Measurements from ENCODE around the gene CHST2.
"Not testable (repeated sequence)": the region's sequence is repeated elsewhere in the genome, so short reads cannot be mapped to it uniquely, and the experiment has no call there.

Gene CHST2, protein sequence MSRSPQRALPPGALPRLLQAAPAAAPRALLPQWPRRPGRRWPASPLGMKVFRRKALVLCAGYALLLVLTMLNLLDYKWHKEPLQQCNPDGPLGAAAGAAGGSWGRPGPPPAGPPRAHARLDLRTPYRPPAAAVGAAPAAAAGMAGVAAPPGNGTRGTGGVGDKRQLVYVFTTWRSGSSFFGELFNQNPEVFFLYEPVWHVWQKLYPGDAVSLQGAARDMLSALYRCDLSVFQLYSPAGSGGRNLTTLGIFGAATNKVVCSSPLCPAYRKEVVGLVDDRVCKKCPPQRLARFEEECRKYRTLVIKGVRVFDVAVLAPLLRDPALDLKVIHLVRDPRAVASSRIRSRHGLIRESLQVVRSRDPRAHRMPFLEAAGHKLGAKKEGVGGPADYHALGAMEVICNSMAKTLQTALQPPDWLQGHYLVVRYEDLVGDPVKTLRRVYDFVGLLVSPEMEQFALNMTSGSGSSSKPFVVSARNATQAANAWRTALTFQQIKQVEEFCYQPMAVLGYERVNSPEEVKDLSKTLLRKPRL

GRCh38 chr3:143119009-143119914, at the start of gene CHST2:
TSS of gene CHST2 (plus strand) at chr3:143119771. CDS start at chr3:143120817, 1,046 bp downstream.
- in situ Hi-C loops (cut with MboI; ENCODE audit: low pct_unique_long_range_greater_than_20kb, low sequenced_read_pairs), result no loop called here
- DNase-seq, result peak; percentile 63

- no peak for DNase-seq
- in situ Hi-C loops (cut with MboI; ENCODE audit: low pct_unique_long_range_greater_than_20kb, low sequenced_read_pairs), result no loop called here
These were observed 48.5 kb upstream of the CHST2 start for GRCh38 chr3:143070977-143071551.

DNA sequence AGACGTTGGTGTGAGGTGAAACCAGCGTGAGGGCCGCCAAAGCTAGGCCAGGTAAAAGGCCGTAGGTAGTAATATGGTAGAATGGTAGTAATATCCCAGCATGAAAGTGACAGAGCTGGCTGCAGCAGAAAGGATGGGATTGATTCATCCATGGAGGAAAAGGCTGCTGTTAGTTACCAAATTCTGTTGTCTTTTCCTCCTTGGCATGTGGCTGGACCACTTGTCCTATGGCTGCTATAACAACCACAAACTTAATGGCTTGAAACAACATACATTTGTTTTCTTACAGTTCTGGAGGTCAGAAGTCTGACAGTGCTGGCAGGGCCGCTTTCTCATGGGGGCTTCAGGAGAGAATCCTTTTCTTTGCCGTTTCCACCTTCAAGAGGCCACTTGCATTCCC, 47.8 kb upstream of the CHST2 start:
- in situ Hi-C loops (cut with MboI; ENCODE audit: low pct_unique_long_range_greater_than_20kb, low sequenced_read_pairs), result no loop called here
- DNase-seq, result no peak

DNA sequence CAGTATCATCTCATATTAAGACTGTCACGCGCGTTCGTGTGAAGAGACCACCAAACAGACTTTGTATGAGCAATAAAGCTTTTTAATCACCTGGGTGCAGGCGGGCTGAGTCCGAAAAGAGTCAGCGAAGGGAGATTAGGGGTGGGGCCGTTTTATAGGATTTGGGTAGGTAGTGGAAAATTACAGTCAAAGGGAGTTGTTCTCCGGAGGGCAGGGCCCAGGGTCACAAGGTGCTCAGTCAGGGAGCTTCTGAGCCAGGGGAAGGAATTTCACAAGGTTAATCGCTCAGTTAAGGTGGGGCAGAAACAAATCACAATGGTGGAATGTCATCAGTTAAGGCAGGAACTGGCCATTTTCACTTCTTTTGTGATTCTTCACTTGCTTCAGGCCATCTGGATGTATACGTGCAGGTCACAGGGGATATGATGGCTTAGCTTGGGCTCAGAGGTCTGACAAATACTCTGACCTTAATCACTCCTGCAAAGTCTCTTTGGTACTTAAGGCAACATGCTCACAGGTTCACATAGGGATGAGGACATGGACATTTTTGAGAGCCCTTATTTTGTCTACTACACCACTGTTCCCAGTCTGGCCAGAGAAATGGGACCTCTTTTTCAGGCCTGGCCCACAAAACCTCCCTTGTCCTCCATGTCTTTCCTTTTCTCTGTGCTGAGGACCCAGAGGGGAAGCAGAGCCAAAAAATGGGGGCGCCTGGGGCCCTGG, 47.1 kb upstream of the CHST2 start:
- in situ Hi-C loops (cut with MboI; ENCODE audit: low pct_unique_long_range_greater_than_20kb, low sequenced_read_pairs); DNase-seq: not testable (repeated sequence)

GRCh38 chr3:143073541-143073940, 46.0 kb upstream of the CHST2 start:
- in situ Hi-C loops (cut with MboI; ENCODE audit: low pct_unique_long_range_greater_than_20kb, low sequenced_read_pairs); DNase-seq: not testable (repeated sequence)

DNA sequence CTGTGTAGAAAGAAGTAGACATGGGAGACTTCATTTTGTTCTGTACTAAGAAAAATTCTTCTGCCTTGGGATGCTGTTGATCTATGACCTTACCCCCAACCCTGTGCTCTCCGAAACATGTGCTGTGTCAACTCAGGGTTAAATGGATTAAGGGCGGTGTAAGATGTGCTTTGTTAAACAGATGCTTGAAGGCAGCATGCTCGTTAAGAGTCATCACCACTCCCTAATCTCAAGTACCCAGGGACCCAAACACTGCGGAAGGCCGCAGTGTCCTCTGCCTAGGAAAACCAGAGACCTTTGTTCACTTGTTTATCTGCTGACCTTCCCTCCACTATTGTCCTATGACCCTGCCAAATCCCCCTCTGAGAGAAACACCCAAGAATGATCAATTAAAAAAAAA, 45.6 kb upstream of the CHST2 start:
- in situ Hi-C loops (cut with MboI; ENCODE audit: low pct_unique_long_range_greater_than_20kb, low sequenced_read_pairs); DNase-seq: not testable (repeated sequence)

GRCh38 chr3:143078883-143079282, 40.7 kb upstream of the CHST2 start:
- in situ Hi-C loops (cut with MboI; ENCODE audit: low pct_unique_long_range_greater_than_20kb, low sequenced_read_pairs), result no loop called here
- no peak for DNase-seq

GRCh38 chr3:143080196-143080595, 39.4 kb upstream of the CHST2 start:
- DNase-seq, result no peak
- in situ Hi-C loops (cut with MboI; ENCODE audit: low pct_unique_long_range_greater_than_20kb, low sequenced_read_pairs), result no loop called here

- DNase-seq, result no peak
- in situ Hi-C loops (cut with MboI; ENCODE audit: low pct_unique_long_range_greater_than_20kb, low sequenced_read_pairs), result no loop called here
These were observed 38.2 kb upstream of the CHST2 start for GRCh38 chr3:143081365-143081764.

DNA sequence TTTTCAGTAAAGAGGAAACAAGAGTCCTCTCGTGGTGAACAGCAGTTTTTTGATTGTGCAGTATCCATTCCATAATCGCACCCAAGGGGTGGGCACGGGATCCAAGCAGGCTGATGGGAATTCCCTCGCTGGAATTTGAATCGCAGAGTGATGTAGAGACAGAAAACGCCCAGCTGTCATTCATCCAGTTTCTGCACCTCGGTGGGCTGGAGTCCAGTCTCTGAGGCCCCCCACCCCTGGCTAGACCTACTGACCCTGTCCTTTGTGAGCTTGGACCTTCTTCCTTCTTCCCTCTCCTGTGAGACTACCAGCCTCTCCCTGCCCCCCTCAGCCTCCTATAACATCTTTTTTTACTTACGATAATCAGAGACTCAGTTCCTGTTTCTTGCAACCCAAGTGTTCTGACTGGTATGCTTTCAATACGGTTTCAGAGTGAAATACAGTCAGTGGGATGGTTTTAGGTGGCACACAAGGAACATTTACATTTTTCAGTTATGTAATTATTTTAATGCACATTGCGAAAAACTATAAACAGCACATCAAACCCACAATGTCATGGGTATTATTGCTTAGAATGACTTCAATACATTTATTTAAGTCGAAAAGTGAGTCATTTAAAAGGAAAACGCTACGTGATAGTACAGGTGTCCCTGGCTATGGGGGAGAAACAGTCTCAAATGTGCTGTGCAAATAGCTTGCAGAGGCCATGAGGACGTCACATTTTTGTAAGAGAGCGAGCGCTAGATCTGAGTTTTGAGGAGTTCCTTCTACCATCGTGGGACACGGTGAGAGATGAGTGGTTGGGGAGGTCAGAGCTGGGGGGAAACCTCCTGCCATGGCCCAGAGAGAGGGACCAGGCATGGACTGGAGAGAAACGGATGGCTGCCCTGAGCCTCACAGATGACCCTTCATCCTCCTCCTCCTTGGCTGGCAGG, 37.5 kb upstream of the CHST2 start:
- in situ Hi-C loops (cut with MboI; ENCODE audit: low pct_unique_long_range_greater_than_20kb, low sequenced_read_pairs), result no loop called here
- peak; percentile 34 for DNase-seq

- in situ Hi-C loops (cut with MboI; ENCODE audit: low pct_unique_long_range_greater_than_20kb, low sequenced_read_pairs), result no loop called here
- no peak for DNase-seq
These were observed 35.8 kb upstream of the CHST2 start for GRCh38 chr3:143083781-143084180.

DNA sequence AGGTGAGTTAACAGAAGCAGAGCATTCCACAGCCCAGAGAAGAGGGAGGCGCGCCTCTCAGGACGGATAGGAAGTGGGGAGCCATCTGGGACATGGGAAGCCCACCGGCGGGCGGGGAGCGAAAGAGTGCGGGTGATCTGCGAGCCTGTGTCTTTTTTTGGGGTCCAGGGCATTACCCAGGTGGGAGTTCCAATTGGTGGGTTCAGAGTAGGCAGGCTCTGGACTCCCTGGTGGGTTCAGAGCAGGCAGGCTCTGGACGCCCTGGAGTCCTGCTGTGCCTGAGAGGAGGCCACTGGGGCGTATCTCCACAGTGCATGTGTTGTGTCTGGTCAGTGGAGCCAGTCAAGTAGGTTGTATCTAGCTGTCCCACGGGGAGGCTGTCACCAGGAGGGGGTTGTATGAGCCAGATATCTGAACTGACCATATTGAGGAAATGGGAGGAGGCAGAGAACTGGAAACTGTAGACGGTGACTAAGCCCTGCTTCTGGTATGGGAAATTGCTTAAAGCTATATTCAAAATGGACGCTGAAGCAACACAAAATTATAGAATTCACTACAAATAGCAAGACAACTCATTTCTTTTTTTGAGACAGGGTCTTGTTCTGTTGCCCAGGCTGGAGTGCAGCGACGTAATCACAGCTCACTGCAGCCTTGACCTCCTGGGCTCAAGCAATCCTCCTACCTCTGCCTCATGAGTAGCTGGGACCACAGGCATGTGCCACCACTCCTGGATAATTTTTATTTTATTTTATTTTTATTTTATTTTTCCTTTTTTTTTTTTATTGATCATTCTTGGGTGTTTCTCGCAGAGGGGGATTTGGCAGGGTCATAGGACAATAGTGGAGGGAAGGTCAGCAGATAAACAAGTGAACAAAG, 34.5 kb upstream of the CHST2 start:
- in situ Hi-C loops (cut with MboI; ENCODE audit: low pct_unique_long_range_greater_than_20kb, low sequenced_read_pairs), result no loop called here
- peak; percentile 50 for DNase-seq

GRCh38 chr3:143088835-143089234, 30.7 kb upstream of the CHST2 start:
- DNase-seq, result no peak
- in situ Hi-C loops (cut with MboI; ENCODE audit: low pct_unique_long_range_greater_than_20kb, low sequenced_read_pairs), result no loop called here

- no peak for DNase-seq
- in situ Hi-C loops (cut with MboI; ENCODE audit: low pct_unique_long_range_greater_than_20kb, low sequenced_read_pairs), result no loop called here
These were observed 29.6 kb upstream of the CHST2 start for GRCh38 chr3:143089965-143090364.

DNA sequence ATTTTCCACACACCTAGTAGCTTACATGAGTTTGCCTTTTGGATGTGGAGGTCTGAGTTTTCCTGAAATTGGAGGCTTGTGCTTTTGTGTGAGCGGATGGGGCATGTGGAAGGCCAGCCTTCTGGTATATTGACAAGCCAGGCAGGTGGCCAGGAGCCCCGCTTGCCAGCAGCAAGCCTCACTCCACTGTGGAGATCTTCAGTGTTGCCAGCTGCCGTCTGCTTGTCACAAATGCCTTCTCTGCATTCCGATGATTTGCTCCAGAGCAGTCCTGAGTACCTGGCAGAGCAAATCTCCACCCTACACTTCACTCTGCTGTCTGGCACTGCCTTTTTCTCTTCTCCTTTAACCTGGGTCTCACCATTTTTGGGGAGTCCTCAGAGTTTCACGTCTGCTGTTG, 29.1 kb upstream of the CHST2 start:
- DNase-seq, result no peak
- in situ Hi-C loops (cut with MboI; ENCODE audit: low pct_unique_long_range_greater_than_20kb, low sequenced_read_pairs), result no loop called here

DNA sequence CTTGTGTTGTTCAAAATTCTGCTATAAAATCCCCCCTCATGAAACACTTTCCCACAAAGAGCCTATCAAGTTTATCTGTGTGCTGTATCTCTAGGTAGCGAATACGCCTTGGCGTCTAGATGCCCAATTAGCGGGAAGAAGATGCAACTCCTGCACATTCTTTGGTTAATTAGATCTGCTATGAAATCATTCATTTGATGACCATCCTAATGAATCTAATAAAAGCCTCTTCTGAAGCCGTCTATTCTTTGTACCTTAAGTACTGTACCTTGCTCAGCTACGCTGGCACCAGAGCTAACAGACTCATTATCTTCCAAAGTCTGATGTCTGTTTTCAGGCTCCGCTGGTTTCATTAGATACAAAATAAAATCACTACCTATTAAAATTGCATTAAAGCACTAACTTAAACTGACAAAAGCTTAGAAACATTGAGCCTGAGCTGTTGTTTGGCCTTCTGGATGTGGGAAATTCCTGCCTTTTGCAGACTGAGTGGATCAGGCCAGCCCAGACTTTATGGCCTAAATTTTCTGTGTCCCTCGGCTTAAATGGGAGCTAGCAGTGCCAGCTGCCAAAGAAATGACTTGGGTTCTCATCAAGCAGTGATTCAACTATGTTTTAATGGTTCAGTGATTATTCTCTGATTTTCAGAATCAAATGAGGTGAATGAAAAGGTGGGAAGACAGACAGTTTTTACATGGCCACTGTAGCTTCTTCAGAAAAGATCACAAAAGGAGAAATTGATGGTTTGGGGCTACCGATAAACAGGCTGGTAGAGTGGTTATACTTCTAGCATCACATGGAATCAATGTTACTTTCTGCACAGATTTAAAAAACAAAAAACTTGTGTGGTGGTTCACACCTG, 28.4 kb upstream of the CHST2 start:
- in situ Hi-C loops (cut with MboI; ENCODE audit: low pct_unique_long_range_greater_than_20kb, low sequenced_read_pairs), result no loop called here

More for the DNA sequence above, 28.4 kb upstream of the CHST2 start:
- DNase-seq, result no peak
